Measurements from ENCODE around the gene USP28.
"Not testable (repeated sequence)": the region's sequence is repeated elsewhere in the genome, so short reads cannot be mapped to it uniquely, and the experiment has no call there.

USP28 gene

GRCh38 chr11:113833151-113833550 lies 42.2 kb downstream of the USP28 start:
- DNase-seq, result no peak

- no peak for DNase-seq
Measured at GRCh38 chr11:113831314-113831713, 44.1 kb downstream of the USP28 start.

- DNase-seq, result no peak
Measured at GRCh38 chr11:113829751-113830150, 45.6 kb downstream of the USP28 start.

- DNase-seq, result no peak
Measured at GRCh38 chr11:113828191-113828590, 47.2 kb downstream of the USP28 start.

- no peak for DNase-seq
Measured at GRCh38 chr11:113827477-113827876, 47.9 kb downstream of the USP28 start.

DNA sequence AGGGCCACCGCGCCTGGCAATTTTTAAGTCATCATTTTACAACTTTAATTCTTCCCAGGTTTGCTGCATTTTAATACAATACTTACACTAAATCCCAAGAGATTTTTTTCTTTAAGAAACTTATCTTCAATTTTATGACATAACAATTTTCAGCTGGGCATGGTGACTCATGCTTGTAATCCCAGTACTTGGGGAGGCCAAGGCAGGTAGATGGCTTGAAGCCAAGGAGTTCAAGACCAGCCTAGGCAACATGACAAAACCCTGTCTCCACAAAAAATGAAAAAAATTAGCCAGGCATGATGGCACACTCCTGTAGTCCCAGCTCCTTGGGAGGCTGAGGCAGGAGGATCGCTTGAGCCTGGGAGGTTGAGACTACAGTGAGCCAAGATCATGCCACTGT lies 56.9 kb downstream of the USP28 start:
- no peak for DNase-seq

GRCh38 chr11:113817626-113818025 lies 57.7 kb downstream of the USP28 start:
- no peak for DNase-seq

DNA sequence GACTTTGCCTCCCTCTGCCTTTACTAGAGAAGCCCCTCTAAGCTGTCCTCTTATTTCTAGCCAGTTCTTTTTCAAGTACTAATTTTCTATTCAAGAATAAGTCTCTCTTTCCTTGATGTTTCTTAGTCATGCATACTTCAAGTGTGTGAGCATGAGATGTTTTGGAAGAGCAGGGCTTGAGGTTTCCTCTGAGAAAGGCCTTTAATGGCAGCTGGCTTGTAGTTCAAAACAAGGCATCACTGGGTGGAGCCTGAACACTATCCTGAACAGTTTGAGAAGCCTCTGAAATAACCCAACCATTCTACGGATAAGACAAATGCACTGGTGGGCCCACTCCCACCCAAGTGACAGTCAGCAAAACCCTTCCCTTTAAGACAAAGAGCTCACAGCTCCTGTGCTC lies 58.2 kb downstream of the USP28 start:
- no peak for DNase-seq

GRCh38 chr11:113814181-113814580 lies 61.2 kb downstream of the USP28 start:
- DNase-seq, result no peak

GRCh38 chr11:113808931-113809330 lies 66.4 kb downstream of the USP28 start:
- DNase-seq, result no peak

- no peak for DNase-seq
Measured at GRCh38 chr11:113806406-113806805, 69.0 kb downstream of the USP28 start.

- DNase-seq, result no peak
Measured at GRCh38 chr11:113805640-113806039, 69.7 kb downstream of the USP28 start.

GRCh38 chr11:113802621-113803020 lies 72.8 kb downstream of the USP28 start:
- DNase-seq, result no peak

- DNase-seq, result no peak
Measured at GRCh38 chr11:113796663-113797259, 78.6 kb downstream of the USP28 start.

- no peak for DNase-seq
Measured at GRCh38 chr11:113789675-113790320, 85.6 kb downstream of the USP28 start.

- DNase-seq, result not testable (repeated sequence)
Measured at GRCh38 chr11:113789016-113789415, 86.4 kb downstream of the USP28 start.

DNA sequence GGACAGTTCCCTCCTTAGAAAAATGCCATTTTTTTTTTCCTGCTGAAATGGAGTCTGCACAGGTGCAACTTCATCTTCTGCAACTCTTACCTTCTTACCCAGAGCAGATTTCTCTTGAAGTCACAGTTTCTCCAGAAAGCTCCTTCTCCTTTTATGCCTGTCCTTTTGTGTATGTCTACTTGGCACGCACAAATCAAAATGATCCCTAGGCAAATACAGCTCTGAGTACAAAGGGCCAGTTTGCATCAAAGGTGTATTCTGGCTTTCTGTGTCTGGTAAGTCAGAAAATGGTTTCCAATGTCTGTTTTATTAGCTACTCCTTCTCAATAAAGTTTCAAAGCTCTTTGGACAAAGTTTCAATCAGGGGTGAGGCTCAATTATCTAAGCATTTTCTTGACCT lies 93.2 kb downstream of the USP28 start:
- DNase-seq, result no peak

DNA sequence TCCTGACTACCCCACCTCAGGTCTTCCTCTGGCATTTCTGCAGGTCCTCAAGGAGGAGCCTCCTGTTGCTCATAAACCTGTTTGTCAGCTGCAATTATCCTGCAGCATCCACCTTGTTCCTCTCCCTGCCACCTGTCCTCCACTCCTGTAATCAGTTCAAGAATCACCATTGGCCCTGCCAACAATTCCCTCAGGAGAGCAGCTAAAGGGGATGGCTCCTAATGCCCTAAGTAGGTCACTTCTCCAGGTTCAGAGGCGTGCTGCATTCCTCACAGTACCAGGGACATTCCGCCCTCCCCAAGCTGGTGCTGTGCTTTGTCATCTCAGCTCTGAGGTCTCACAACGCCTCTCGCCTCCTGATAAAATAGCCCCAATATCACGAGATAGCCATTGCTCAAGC lies 93.7 kb downstream of the USP28 start:
- DNase-seq, result no peak

DNA sequence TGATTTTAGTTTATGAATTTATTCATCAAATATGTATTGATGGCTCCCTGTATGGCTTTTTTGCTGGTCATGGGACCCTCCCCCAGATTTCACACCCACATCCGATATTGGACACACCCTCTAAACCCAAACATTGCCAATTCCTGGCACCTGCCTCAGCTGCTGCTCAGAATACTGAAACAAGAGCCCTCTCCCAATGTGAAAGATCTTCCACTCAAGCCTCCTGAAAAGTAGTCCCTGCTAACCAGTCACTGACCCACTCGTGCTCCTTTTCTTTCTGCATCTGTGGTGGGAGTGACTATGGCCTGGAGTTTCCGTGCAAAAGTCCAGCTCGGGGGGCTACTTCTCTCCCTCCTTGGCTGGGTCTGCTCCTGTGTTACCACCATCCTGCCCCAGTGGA lies 95.9 kb downstream of the USP28 start, which contains the start of gene CLDN25:
TSS of gene CLDN25 (plus strand) at position 301 of the 400 bp plus-strand sequence. CDS start at position 301, 0 bp downstream.
- DNase-seq, result no peak

- DNase-seq, result no peak
Measured at GRCh38 chr11:113778111-113778910, 97.1 kb downstream of the USP28 start.

DNA sequence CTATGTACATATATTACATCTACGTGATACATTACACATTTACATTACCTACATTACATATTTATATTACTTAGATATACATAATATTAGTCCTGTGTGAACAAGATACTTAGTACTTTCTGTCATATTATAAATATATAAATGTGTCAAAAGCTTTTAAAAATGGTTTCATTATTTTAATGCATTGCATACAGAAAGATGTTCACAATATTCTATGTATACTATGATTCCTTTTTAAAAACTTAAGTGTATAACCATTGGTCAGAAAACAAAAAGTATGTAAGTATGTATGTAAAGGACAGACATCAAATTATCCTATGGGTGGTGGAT lies 101.2 kb downstream of the USP28 start:
- DNase-seq, result no peak

GRCh38 chr11:113773416-113774173 lies 101.8 kb downstream of the USP28 start, which contains the start of gene ZW10:
TSS of gene ZW10 (minus strand) at chr11:113773692. CDS start at chr11:113773666, 26 bp downstream.
- DNase-seq, result peak; percentile 91

DNA sequence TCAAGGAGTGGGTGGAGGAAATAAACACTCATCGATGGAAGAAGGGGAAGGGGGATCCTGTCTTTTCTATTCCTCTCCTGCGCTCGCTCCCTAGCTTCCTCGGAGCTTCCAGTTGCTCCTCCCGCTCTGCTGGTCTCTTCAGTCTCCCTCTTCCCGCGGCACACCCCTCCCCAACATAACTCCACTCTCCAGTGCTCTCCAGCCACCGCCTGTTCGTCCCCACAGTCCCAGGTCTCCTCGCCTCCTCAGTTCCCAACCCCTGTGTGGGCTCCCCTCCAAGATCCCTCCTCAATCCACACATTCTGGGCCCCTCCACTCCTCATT lies 102.3 kb downstream of the USP28 start:
- no peak for DNase-seq

Data from activated CD4-positive, CD25-positive, alpha-beta regulatory T cell treated with anti-CD3 and anti-CD28 coated beads, Interleukin-2, amount 50 U/mL, for 72 hours (primary cell).